B cell (primary cell): Measurements from ENCODE around the gene GRIP1. TPM values are rescaled to one million over a fixed set of nuclear protein-coding genes. Genes with fewer than 3 reads are reported as not detected.

Experiments
- ATAC-seq: fragments of 200-7000 bp; cut with Tn5 transposase; one replicate; pipeline ENCODE4 v1.10.0; 2021; ENCODE audit warnings: low read depth, mild to moderate bottlenecking, moderate number of reproducible peaks, moderate library complexity
- CTCF ChIA-PET: fragments of 350-600 bp; sonication (Branson Sonifier 250); formaldehyde crosslinking; loops from one replicate; lab custom pipeline; 2021; ENCODE audit warnings: antibody characterized with exemption, inconsistent platforms; lab: Charles Lee
- POLR2A ChIA-PET: fragments of 350-600 bp; sonication (Branson Sonifier 250); formaldehyde crosslinking; loops from one replicate; lab custom pipeline; 2021; ENCODE audit warnings: antibody characterized with exemption; lab: Charles Lee
- DNase-seq: peaks from one replicate; pipeline ENCODE4 v3.0.0; 2013
- H2AFZ ChIP-seq: 2 replicates; pipeline ENCODE4 v1.6.1; 2012; ENCODE audit warnings: mild to moderate bottlenecking, low read depth, low read length; ENCODE audit not compliant: insufficient read depth, poor library complexity, severe bottlenecking
- H3K27ac ChIP-seq, 2 donors: 1 replicate in 1 of 2; 2 replicates in 1 of 2; pipeline ENCODE4 v1.5.1; 2012 to 2013; ENCODE audit warnings: low read length in 2 of 2, mild to moderate bottlenecking in 2 of 2, moderate library complexity in 1 of 2
- H3K27me3 ChIP-seq, 4 experiments: fragments of 200-600 bp in 1 of 4; sonication (generic) in 1 of 4; replicated peaks in 1 of 4; 1 replicate in 2 of 4; 2 replicates in 2 of 4; pipeline versions ENCODE4 v1.6.1 to v1.7.0; 2013 to 2016; ENCODE audit warnings: low read length in 3 of 4, mild to moderate bottlenecking in 2 of 4, mixed read lengths in 1 of 4, moderate library complexity in 1 of 4; ENCODE audit not compliant: insufficient read depth in 4 of 4, control insufficient read depth in 3 of 4; ENCODE audit errors: control extremely low read depth in 1 of 4
- H3K36me3 ChIP-seq, 2 experiments: replicated peaks in 1 of 2; 1 replicate in 1 of 2; 2 replicates in 1 of 2; pipeline versions ENCODE4 v1.6.1 to v1.7.1; 2013; ENCODE audit warnings: low read length in 1 of 2; ENCODE audit not compliant: insufficient read depth in 2 of 2, control insufficient read depth in 1 of 2; ENCODE audit errors: control extremely low read depth in 1 of 2, extremely low read depth in 1 of 2
- H3K4me1 ChIP-seq, 2 donors: fragments of 200-600 bp in 1 of 2; sonication (generic) in 1 of 2; 1 replicate in 1 of 2; 2 replicates in 1 of 2; pipeline versions ENCODE4 v1.5.1 to v1.6.1; 2013 to 2017; ENCODE audit warnings: low read length in 2 of 2; ENCODE audit not compliant: control insufficient read depth in 2 of 2, insufficient read depth in 2 of 2
- H3K4me2 ChIP-seq: replicated peaks from 2 replicates; pipeline ENCODE3; 2012; ENCODE audit warnings: mild to moderate bottlenecking, low read depth, low read length; ENCODE audit not compliant: poor library complexity, severe bottlenecking
- H3K4me3 ChIP-seq, 5 experiments: fragments of 200-600 bp in 1 of 5; sonication (generic) in 1 of 5; 1 replicate in 3 of 5; 2 replicates in 2 of 5; pipeline versions ENCODE4 v1.5.1 to v1.7.0; 2011 to 2016; ENCODE audit warnings: low read length in 4 of 5, mild to moderate bottlenecking in 4 of 5, low read depth in 2 of 5, control low read depth in 1 of 5, moderate library complexity in 1 of 5; ENCODE audit not compliant: insufficient read depth in 1 of 5; ENCODE audit errors: control extremely low read depth in 1 of 5, extremely low read depth in 1 of 5
- H3K79me2 ChIP-seq: fragments of 200-600 bp; sonication (generic); one replicate; pipeline ENCODE4 v1.6.0; 2016; ENCODE audit warnings: low read length; ENCODE audit not compliant: control insufficient read depth, insufficient read depth
- H3K9ac ChIP-seq: fragments of 200-600 bp; sonication (generic); 2 replicates; pipeline ENCODE4 v1.6.1; 2017; ENCODE audit warnings: mild to moderate bottlenecking, low read length, moderate library complexity
- H3K9me3 ChIP-seq, 3 donors: one replicate each; pipeline versions ENCODE4 v1.6.1 to v1.7.1; 2013; ENCODE audit warnings: low read length in 2 of 3; ENCODE audit not compliant: control insufficient read depth in 2 of 3, insufficient read depth in 1 of 3; ENCODE audit errors: control extremely low read depth in 1 of 3
- H4K20me1 ChIP-seq: 2 replicates; pipeline ENCODE4 v1.6.0; 2012; ENCODE audit warnings: mild to moderate bottlenecking, low read length; ENCODE audit not compliant: insufficient read depth, control insufficient read depth, poor library complexity, severe bottlenecking
- H3K27ac Mint-ChIP-seq: one replicate; pipeline ENCODE4 v1.8.0; 2021; ENCODE audit warnings: mixed read lengths
- H3K27me3 Mint-ChIP-seq: one replicate; pipeline ENCODE4 v1.8.0; 2021; ENCODE audit warnings: mixed read lengths
- H3K4me1 Mint-ChIP-seq: one replicate; pipeline ENCODE4 v1.8.0; 2021; ENCODE audit warnings: mixed read lengths
- H3K4me3 Mint-ChIP-seq: one replicate; pipeline ENCODE4 v1.8.0; 2021; ENCODE audit warnings: mixed read lengths
- H3K9me3 Mint-ChIP-seq: one replicate; pipeline ENCODE4 v1.8.0; 2022; ENCODE audit warnings: mixed read lengths; ENCODE audit not compliant: insufficient read depth
- CTCF ChIP-seq: fragments of 200-600 bp; IDR thresholded peaks from one replicate; pipeline ENCODE4 v1.8.0; 2022; ENCODE audit warnings: antibody characterized with exemption, mild to moderate bottlenecking
- EZH2 ChIP-seq: IDR thresholded peaks from 2 replicates; pipeline ENCODE4 v1.6.1; 2012; ENCODE audit warnings: borderline replicate concordance, low read depth, mild to moderate bottlenecking, moderate library complexity, low read length; ENCODE audit not compliant: insufficient read depth, poor library complexity, severe bottlenecking
- WGBS: methylation state at CpG from one replicate; pipeline ENCODE4 v1.1.5; 2013; ENCODE audit warnings: missing lambda C conversion rate; ENCODE audit not compliant: insufficient coverage; 5-methylcytosine and 5-hydroxymethylcytosine counted together
- intact Hi-C: fragments of 100-400 bp; cut with micrococcal nuclease; formaldehyde crosslinking; loops from one replicate; pipeline ENCODE4 v1.10.0; 2022
- polyA plus RNA-seq: library from polyadenylated mRNA; depleted of rRNA; stranded (reverse); fragments of >200 nt; gene quantifications from 2 replicates; pipeline ENCODE4 v1.2.3, GENCODE V29; 2012
- total RNA-seq, 2 donors: library from RNA; stranded (reverse); fragments of 120-200 nt in 1 of 2; gene quantifications; 1 replicate in 1 of 2; 2 replicates in 1 of 2; pipeline versions ENCODE4 v1.2.3 to v1.2.4, GENCODE V29; 2013 to 2022

GRIP1 gene
- total and polyA plus RNA-seq, 2 donors (not counting 1 experiment from before 2014, with no cell fraction given), result 0.22 TPM; not detected in 1

- no peak for TF ChIP-seq EZH2
- TF ChIP-seq CTCF, result no peak
- no peak overlapping the region for H3K4me3 Mint-ChIP-seq
- no peak overlapping the region for H3K9ac ChIP-seq
- no peak overlapping the region for H2AFZ ChIP-seq
- ChIA-PET POLR2A (no interaction called here), CTCF (no interaction called here)
- no peaks in the 10 kb centered on the region for H3K4me1 ChIP-seq
- no peaks in the 10 kb centered on the region for H3K27me3 ChIP-seq
- whole genome bisulfite sequencing, result no CpG with 5 or more reads among the region's 2 CpGs
- no peak overlapping the region for H3K27ac Mint-ChIP-seq
- no peak overlapping the region for H3K4me3 ChIP-seq
- intact Hi-C loops, result no loop called here
- DNase-seq, result no peak
- ATAC-seq, result no peak
- no peaks in the 10 kb centered on the region for H3K36me3 ChIP-seq
- H3K9me3 Mint-ChIP-seq, result no peaks in the 10 kb centered on the region
- no peaks in the 10 kb centered on the region for H3K27me3 Mint-ChIP-seq
- H3K79me2 ChIP-seq, result no peaks in the 10 kb centered on the region
- H3K4me1 Mint-ChIP-seq, result no peaks in the 10 kb centered on the region
- no peak overlapping the region for H3K4me2 ChIP-seq
- no peak overlapping the region for H3K27ac ChIP-seq
- no peaks in the 10 kb centered on the region for H3K9me3 ChIP-seq
- no peaks in the 10 kb centered on the region for H4K20me1 ChIP-seq
These were observed 164.3 kb downstream of the GRIP1 start for GRCh38 chr12:66514581-66514980.

- no peak for TF ChIP-seq CTCF
- no peak for TF ChIP-seq EZH2
- peaks cover 0 to 6% (median 0%) of the 10 kb centered on the region in 3 donors for H3K9me3 ChIP-seq
- H3K79me2 ChIP-seq, result no peaks in the 10 kb centered on the region
- H4K20me1 ChIP-seq, result no peaks in the 10 kb centered on the region
- Mint-ChIP-seq H3K4me1 (no peaks in the 10 kb centered on the region), H3K27me3 (no peaks in the 10 kb centered on the region), H3K27ac (no peak overlapping the region), H3K9me3 (peaks cover 5% of the 10 kb centered on the region), H3K4me3 (no peak overlapping the region)
- no CpG with 5 or more reads among the region's 2 CpGs for WGBS
- POLR2A ChIA-PET, result no interaction called here
- H3K36me3 ChIP-seq, result no peaks in the 10 kb centered on the region
- H3K9ac ChIP-seq, result no peak overlapping the region
- CTCF ChIA-PET, result no interaction called here
- no peaks in the 10 kb centered on the region for H3K27me3 ChIP-seq
- no peak overlapping the region for H3K4me3 ChIP-seq
- H3K27ac ChIP-seq, result no peak overlapping the region
- no peaks in the 10 kb centered on the region for H3K4me1 ChIP-seq
- DNase-seq (no peak), ATAC-seq (no peak)
- no peak overlapping the region for H3K4me2 ChIP-seq
- H2AFZ ChIP-seq, result no peak overlapping the region
- intact Hi-C loops, result no loop called here
These were observed 170.9 kb downstream of the GRIP1 start for GRCh38 chr12:66508025-66508424.
